ENCODE measurements around the gene FLACC1. TPM values are rescaled to one million over a fixed set of nuclear protein-coding genes. Genes with fewer than 3 reads are reported as not detected.

The FLACC1 gene
- total RNA-seq, 1 experiment from 2014 or later: 0.87 TPM

DNA sequence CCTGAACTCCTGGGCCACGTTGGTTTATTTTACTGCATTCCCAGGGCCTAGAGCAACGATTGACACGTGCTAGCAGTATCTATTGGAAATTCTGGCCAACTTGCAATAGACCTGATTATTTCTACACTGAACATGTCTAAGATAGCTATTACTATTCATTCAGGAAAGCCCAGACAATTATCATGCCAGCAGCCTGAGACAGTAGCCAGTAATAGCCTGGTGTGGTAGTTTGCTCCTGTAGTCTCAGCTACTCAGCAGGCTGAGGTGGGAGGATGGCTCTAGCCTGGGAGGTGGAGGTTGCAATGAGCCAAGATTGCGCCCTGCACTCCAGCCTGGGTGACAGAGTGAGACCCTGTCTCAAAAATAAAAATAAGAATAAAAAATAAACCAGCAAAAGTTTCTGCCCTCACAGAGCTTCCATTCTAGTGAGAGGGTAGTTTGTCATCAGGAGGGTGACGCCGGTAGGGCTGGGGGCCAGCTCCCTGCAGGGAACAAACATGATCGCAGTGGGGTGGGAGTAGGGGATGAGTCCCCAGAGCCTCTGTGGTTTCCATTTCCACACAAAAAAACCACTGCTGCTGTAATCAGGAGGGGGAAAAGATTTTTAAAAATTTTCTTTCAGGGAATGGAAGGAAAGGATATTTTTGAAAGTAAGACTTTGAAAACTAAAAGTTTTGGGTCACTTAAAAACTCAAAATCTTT, 92.5 kb downstream of the FLACC1 start:
- H3K27ac ChIP-seq: no peak overlapping the region
- H3K4me3 ChIP-seq: no peak overlapping the region
- peaks cover 14% of the 10 kb centered on the region for H3K36me3 ChIP-seq (ENCODE audit: low read depth)
- no peak overlapping the region for H3K4me2 ChIP-seq
- BruUV-seq (replicated peaks): no TSS peak
- ChIA-PET CTCF (no interaction called here), POLR2A (ENCODE audit: unreplicated experiment) (no interaction called here)
- TF ChIP-seq, protein P1, sequence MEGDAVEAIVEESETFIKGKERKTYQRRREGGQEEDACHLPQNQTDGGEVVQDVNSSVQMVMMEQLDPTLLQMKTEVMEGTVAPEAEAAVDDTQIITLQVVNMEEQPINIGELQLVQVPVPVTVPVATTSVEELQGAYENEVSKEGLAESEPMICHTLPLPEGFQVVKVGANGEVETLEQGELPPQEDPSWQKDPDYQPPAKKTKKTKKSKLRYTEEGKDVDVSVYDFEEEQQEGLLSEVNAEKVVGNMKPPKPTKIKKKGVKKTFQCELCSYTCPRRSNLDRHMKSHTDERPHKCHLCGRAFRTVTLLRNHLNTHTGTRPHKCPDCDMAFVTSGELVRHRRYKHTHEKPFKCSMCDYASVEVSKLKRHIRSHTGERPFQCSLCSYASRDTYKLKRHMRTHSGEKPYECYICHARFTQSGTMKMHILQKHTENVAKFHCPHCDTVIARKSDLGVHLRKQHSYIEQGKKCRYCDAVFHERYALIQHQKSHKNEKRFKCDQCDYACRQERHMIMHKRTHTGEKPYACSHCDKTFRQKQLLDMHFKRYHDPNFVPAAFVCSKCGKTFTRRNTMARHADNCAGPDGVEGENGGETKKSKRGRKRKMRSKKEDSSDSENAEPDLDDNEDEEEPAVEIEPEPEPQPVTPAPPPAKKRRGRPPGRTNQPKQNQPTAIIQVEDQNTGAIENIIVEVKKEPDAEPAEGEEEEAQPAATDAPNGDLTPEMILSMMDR (conservative IDR thresholded peaks at IDR 0.05): no peak
- H3K4me1 ChIP-seq (replicated peaks; ENCODE audit: insufficient read depth): peaks cover 21% of the 10 kb centered on the region
- intact Hi-C loops (cut with micrococcal nuclease; ENCODE audit: unreplicated experiment): no loop called here
- 0 out of 2 replicates have a peak, but pooled peaks cover 7% of the 10 kb centered on the region for H3F3A ChIP-seq (ENCODE audit: insufficient read depth, low read depth)
- no peaks in the 10 kb centered on the region for H4K20me1 ChIP-seq (ENCODE audit: insufficient read depth)
- H3K27me3 ChIP-seq (ENCODE audit: insufficient read depth, low read depth): no peaks in the 10 kb centered on the region
- H3K9me2 ChIP-seq (ENCODE audit: insufficient read depth): no peaks in the 10 kb centered on the region
- H3K9me3 ChIP-seq (ENCODE audit: insufficient read depth, low read depth): no peaks in the 10 kb centered on the region
- peaks cover 52% of the 10 kb centered on the region for H3K79me2 ChIP-seq (ENCODE audit: low read depth)
- no peak overlapping the region for H2AFZ ChIP-seq
- no peak for DNase-seq

DNA sequence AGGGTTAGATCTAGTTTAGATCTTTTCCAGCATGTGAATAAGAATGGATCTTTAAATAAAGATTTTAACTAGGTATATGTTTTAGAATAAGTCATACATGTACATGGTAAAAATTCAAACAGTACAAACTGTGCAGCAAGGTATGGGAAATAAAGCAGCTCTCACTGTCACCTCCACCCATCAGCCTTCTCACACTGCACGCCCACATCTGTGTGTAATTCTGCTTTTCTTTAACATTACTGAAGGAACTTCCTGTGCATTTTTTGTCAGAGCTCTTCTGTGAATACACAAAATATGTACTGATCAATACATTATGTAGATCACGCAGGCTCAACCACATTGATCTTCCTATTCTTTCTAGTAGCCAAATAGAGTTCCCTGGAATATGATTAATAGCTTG, 93.4 kb downstream of the FLACC1 start:
- H3K4me1 ChIP-seq (replicated peaks; ENCODE audit: insufficient read depth): peaks cover 29% of the 10 kb centered on the region
- no peak for DNase-seq
- H3K36me3 ChIP-seq (ENCODE audit: low read depth): peaks cover 14% of the 10 kb centered on the region
- no peak overlapping the region for H3K4me3 ChIP-seq
- no peaks in the 10 kb centered on the region for H3K9me2 ChIP-seq (ENCODE audit: insufficient read depth)
- no peaks in the 10 kb centered on the region for H4K20me1 ChIP-seq (ENCODE audit: insufficient read depth)
- TF ChIP-seq, protein P1 (conservative IDR thresholded peaks at IDR 0.05): no peak
- no peak for TF ChIP-seq EZH2 (IDR thresholded peaks at IDR 0.05; ENCODE audit: low read depth)
- H3K9me3 ChIP-seq (ENCODE audit: insufficient read depth, low read depth): no peaks in the 10 kb centered on the region
- H3K79me2 ChIP-seq (ENCODE audit: low read depth): peaks cover 60% of the 10 kb centered on the region
- BruUV-seq (replicated peaks): no TSS peak
- ChIA-PET POLR2A (ENCODE audit: unreplicated experiment) (no interaction called here), CTCF (no interaction called here)
- H3F3A ChIP-seq (ENCODE audit: insufficient read depth, low read depth): peaks cover 14% of the 10 kb centered on the region; the same call in 1 of the 2 replicates
- intact Hi-C loops (cut with micrococcal nuclease; ENCODE audit: unreplicated experiment): no loop called here
- H3K27me3 ChIP-seq (ENCODE audit: insufficient read depth, low read depth): no peaks in the 10 kb centered on the region
- no peak overlapping the region for H3K27ac ChIP-seq
- no peak overlapping the region for H3K4me2 ChIP-seq
- no peak overlapping the region for H2AFZ ChIP-seq

DNA sequence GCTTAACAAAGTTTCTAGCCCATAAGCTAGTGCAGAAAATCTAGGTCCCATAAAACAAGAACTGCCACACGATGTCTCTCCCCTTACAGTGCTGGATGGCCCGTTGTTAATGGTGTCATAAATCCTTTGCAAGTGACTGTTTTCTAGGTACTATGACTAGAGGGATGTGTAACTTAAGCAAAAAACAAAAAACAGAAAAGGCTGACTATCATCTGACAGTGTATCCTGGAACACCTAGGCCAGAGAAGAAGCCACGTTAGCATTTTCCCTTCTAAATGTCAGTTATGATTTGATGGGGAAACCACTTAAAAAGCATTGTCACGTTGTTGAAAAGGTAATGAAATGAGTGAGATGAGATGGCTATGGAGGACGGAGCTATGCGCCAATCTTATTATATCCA, 94.4 kb downstream of the FLACC1 start:
- H3K27me3 ChIP-seq (ENCODE audit: insufficient read depth, low read depth): no peaks in the 10 kb centered on the region
- intact Hi-C loops (cut with micrococcal nuclease; ENCODE audit: unreplicated experiment): no loop called here
- CTCF ChIA-PET: no interaction called here

More for the DNA sequence above, 94.4 kb downstream of the FLACC1 start:
- Histone ChIP-seq H4K20me1 (ENCODE audit: insufficient read depth) (no peaks in the 10 kb centered on the region), H2AFZ (no peak overlapping the region), H3K27ac (no peak overlapping the region), H3K79me2 (ENCODE audit: low read depth) (peaks cover 63% of the 10 kb centered on the region), H3K4me1 (replicated peaks; ENCODE audit: insufficient read depth) (peaks cover 29% of the 10 kb centered on the region), H3K9me2 (ENCODE audit: insufficient read depth) (no peaks in the 10 kb centered on the region), H3K4me3 (no peak overlapping the region), H3K36me3 (ENCODE audit: low read depth) (peaks cover 8% of the 10 kb centered on the region), H3F3A (ENCODE audit: insufficient read depth, low read depth) (peaks cover 25% of the 10 kb centered on the region), H3K9me3 (ENCODE audit: insufficient read depth, low read depth) (no peaks in the 10 kb centered on the region), H3K4me2 (peak overlapping the region; percentile 20; the same call in 1 of the 2 replicates)
- POLR2A ChIA-PET (ENCODE audit: unreplicated experiment): no interaction called here
- BruUV-seq (replicated peaks): no TSS peak
- TF ChIP-seq, protein P1 (conservative IDR thresholded peaks at IDR 0.05): no peak
- TF ChIP-seq EZH2 (IDR thresholded peaks at IDR 0.05; ENCODE audit: low read depth): no peak
- no peak for DNase-seq
